GM21515 (cell line): Measurements from ENCODE around the gene PLEK2.
"Not testable (repeated sequence)": the region's sequence is repeated elsewhere in the genome, so short reads cannot be mapped to it uniquely, and the experiment has no call there.

Experiments
- ATAC-seq: cut with Tn5 transposase; IDR thresholded peaks from one replicate; pipeline ENCODE4 v1.9.1; 2021; ENCODE audit not compliant: unreplicated experiment

Gene PLEK2

GRCh38 chr14:67360470-67361206 lies 51.3 kb downstream of the PLEK2 start:
- ATAC-seq, result peak; percentile 24

GRCh38 chr14:67359775-67360469 lies 52.0 kb downstream of the PLEK2 start, which contains the start of the genes ATP6V1D and EIF2S1:
TSS of gene ATP6V1D (minus strand) at chr14:67359804. CDS start at chr14:67359698, 106 bp downstream.
TSS of gene EIF2S1 (plus strand) at chr14:67360328. CDS start at chr14:67364768, 4,440 bp downstream.
- ATAC-seq, result peak; percentile 82

GRCh38 chr14:67358924-67359774 lies 52.8 kb downstream of the PLEK2 start:
- peak; percentile 0 for ATAC-seq

- ATAC-seq, result no peak
Measured at GRCh38 chr14:67357969-67358354, 54.0 kb downstream of the PLEK2 start.

DNA sequence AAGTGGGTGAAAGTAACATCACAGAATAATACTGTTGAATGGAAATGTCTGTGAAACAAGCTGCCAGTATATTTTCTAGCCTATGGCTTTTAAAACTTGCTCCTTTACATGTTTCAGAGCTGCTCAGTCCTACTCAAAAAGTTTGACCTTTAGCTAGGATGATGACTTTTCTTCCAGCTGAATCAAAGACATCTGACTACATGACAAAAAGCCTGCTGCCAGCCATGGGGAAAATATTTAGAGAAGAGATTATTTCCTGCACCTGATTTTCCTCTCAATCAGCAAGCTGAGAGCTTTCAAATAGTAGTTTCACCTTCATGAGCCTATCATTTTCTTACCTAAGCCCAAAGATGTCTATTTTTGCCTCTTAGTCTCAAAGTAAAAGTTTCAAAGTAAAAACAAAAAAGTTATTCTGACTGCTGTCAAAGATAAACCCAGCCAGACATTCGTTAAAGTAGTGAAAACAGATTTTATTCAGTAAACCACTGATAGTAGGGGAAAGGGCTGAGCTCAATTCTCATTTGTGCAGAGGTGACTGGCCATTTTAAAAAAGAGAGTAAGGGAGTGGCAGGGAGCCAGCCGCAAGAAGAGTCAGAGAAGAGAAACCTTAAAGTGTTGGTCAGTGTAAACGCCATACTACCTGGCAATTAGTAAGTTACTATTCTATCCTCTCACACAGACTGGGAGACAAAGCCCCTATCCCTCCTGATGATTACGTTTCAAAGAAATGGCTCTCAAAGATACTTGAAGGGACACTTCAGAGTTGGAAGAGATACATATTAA lies 54.6 kb downstream of the PLEK2 start:
- ATAC-seq, result no peak

- ATAC-seq, result no peak
Measured at GRCh38 chr14:67352055-67352454, 59.9 kb downstream of the PLEK2 start.

- ATAC-seq, result no peak
Measured at GRCh38 chr14:67345583-67345982, 66.4 kb downstream of the PLEK2 start.

DNA sequence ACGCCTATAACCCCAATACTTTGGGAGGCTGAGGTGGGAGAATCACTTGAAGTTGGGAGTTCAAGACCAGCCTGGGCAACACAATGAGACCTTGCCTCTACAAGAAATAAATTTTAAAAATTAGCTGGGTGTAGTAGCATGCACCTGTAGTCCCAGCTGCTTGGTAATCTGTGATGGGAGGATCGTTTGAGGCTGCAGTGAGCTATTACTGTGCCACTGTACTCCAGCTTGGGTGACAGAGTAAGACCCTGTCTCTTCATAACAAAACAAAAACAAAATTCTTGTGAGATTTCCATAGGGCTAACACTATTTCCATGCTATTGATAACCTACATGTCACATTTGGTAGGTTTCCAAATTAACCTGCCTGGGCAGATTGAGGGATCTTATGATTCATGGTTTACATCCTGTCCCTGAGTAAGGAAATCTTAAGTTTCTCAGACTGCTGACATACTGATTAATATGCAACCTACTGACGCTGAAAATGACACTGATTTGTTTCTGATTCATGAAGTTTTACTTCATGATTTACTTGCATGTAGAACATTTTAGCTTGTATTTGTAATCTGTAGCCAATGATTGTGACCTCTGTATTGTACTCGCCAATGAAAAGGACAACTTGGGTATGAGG lies 68.2 kb downstream of the PLEK2 start:
- no peak for ATAC-seq

- not testable (repeated sequence) for ATAC-seq
Measured at GRCh38 chr14:67341231-67341630, 70.7 kb downstream of the PLEK2 start.
